HEK293 (cell line): Measurements from ENCODE around the gene TAF1B.

Experiments used
- CTCF ChIA-PET: fragments of 350-600 bp; formaldehyde crosslinking; extraction: SDS; loops from one replicate; lab custom pipeline; 2021; ENCODE audit warnings: antibody characterized with exemption; lab: Yijun Ruan, JAX
- POLR2A ChIA-PET: fragments of 300-600 bp; formaldehyde crosslinking; extraction: SDS; loops from one replicate; lab custom pipeline; 2020; ENCODE audit warnings: antibody characterized with exemption, inconsistent platforms; lab: Yijun Ruan, JAX
- H3K27ac ChIP-seq: fragments of 200-500 bp; sonication (Bioruptor generic); 2 replicates; pipeline ENCODE4 v1.5.1; 2014; ENCODE audit warnings: low read depth, low read length, control low read depth, inconsistent platforms; ENCODE audit errors: extremely low read depth
- H3K36me3 ChIP-seq, 2 experiments: fragments of 200-500 bp in 1 of 2; sonication (Bioruptor generic) in 1 of 2; 1 replicate in 1 of 2; 2 replicates in 1 of 2; pipeline ENCODE4 v1.5.1; 2014 to 2017; ENCODE audit warnings: inconsistent platforms in 2 of 2, low read length in 2 of 2; ENCODE audit not compliant: control insufficient read depth in 2 of 2, insufficient read depth in 1 of 2
- H3K4me1 ChIP-seq: fragments of 200-500 bp; sonication (Bioruptor generic); 2 replicates; pipeline ENCODE4 v1.5.1; 2014; ENCODE audit warnings: mild to moderate bottlenecking, low read length, inconsistent platforms; ENCODE audit not compliant: control insufficient read depth, insufficient read depth
- H3K4me3 ChIP-seq: 2 replicates; pipeline ENCODE4 v1.5.1; 2011; ENCODE audit warnings: low read depth, mild to moderate bottlenecking, control low read depth, low read length, moderate library complexity
- H3K9me3 ChIP-seq: fragments of 200-500 bp; sonication (Bioruptor generic); 2 replicates; pipeline ENCODE4 v1.5.1; 2014; ENCODE audit warnings: low read depth, low read length, inconsistent platforms; ENCODE audit not compliant: control insufficient read depth, insufficient read depth
- CTCF ChIP-seq: fragments of 450-650 bp; formaldehyde crosslinking; IDR thresholded peaks from 2 replicates; pipeline ENCODE4 v1.5.1; 2016; ENCODE audit warnings: missing biosample characterization, missing genetic modification characterization
- EGR2 ChIP-seq: fragments of 450-650 bp; formaldehyde crosslinking; IDR thresholded peaks from 2 replicates; pipeline ENCODE4 v1.5.1; 2016; ENCODE audit warnings: low read depth, missing biosample characterization, missing genetic modification characterization
- HOXD13 ChIP-seq: sonication (generic); formaldehyde crosslinking; IDR thresholded peaks from 2 replicates; pipeline ENCODE4 v1.8.0; 2022; ENCODE audit warnings: missing genetic modification reagents, borderline replicate concordance
- INSM2 ChIP-seq: fragments of 450-650 bp; formaldehyde crosslinking; IDR thresholded peaks from 2 replicates; pipeline ENCODE4 v1.5.1; 2016; ENCODE audit warnings: missing biosample characterization, missing genetic modification characterization
- KLF7 ChIP-seq: fragments of 450-650 bp; formaldehyde crosslinking; IDR thresholded peaks from 2 replicates; pipeline ENCODE4 v1.5.1; 2016; ENCODE audit warnings: missing biosample characterization, missing genetic modification characterization, borderline replicate concordance
- SETDB1 ChIP-seq: IDR thresholded peaks from one replicate; pipeline ENCODE4 v1.6.1; 2017; ENCODE audit warnings: mild to moderate bottlenecking, low read length, moderate library complexity, mixed read lengths; ENCODE audit not compliant: insufficient read length
- SP7 ChIP-seq: fragments of 450-650 bp; formaldehyde crosslinking; IDR thresholded peaks from 2 replicates; pipeline ENCODE4 v1.5.1; 2016; ENCODE audit warnings: missing biosample characterization, missing genetic modification characterization
- TRIM28 ChIP-seq: IDR thresholded peaks from 2 replicates; pipeline ENCODE4 v1.6.1; 2011; ENCODE audit warnings: low read length, control low read depth, borderline replicate concordance
- TSHZ1 ChIP-seq: fragments of 450-650 bp; formaldehyde crosslinking; IDR thresholded peaks from 2 replicates; pipeline ENCODE4 v1.5.1; 2016; ENCODE audit warnings: missing biosample characterization, missing genetic modification characterization, borderline replicate concordance
- ZBTB17 ChIP-seq: fragments of 450-650 bp; formaldehyde crosslinking; IDR thresholded peaks from 2 replicates; pipeline ENCODE4 v1.5.1; 2016; ENCODE audit warnings: missing biosample characterization, missing genetic modification characterization
- ZBTB20 ChIP-seq: fragments of 450-650 bp; formaldehyde crosslinking; IDR thresholded peaks from 2 replicates; pipeline ENCODE4 v1.5.1; 2016; ENCODE audit warnings: missing biosample characterization, missing genetic modification characterization
- ZEB2 ChIP-seq: fragments of 450-650 bp; formaldehyde crosslinking; IDR thresholded peaks from 2 replicates; pipeline ENCODE4 v1.5.1; 2016; ENCODE audit warnings: missing biosample characterization, missing genetic modification characterization
- ZFP41 ChIP-seq: fragments of 450-650 bp; formaldehyde crosslinking; IDR thresholded peaks from 2 replicates; pipeline ENCODE4 v1.5.1; 2016; ENCODE audit warnings: missing biosample characterization, missing genetic modification characterization, borderline replicate concordance
- ZFP69B ChIP-seq: fragments of 450-650 bp; formaldehyde crosslinking; IDR thresholded peaks from 2 replicates; pipeline ENCODE4 v1.5.1; 2016; ENCODE audit warnings: missing biosample characterization, missing genetic modification characterization
- ZIC2 ChIP-seq: fragments of 450-650 bp; formaldehyde crosslinking; IDR thresholded peaks from 2 replicates; pipeline ENCODE4 v1.5.1; 2016; ENCODE audit warnings: missing biosample characterization, missing genetic modification characterization
- ZNF10 ChIP-seq: fragments of 450-650 bp; formaldehyde crosslinking; IDR thresholded peaks from 2 replicates; pipeline ENCODE4 v1.5.1; 2017; ENCODE audit warnings: missing biosample characterization, missing genetic modification characterization
- ZNF133 ChIP-seq: fragments of 450-650 bp; formaldehyde crosslinking; IDR thresholded peaks from 2 replicates; pipeline ENCODE4 v1.5.1; 2016; ENCODE audit warnings: missing biosample characterization, missing genetic modification characterization
- ZNF184 ChIP-seq: fragments of 450-650 bp; IDR thresholded peaks from 2 replicates; pipeline ENCODE4 v1.5.1; 2018; ENCODE audit warnings: missing biosample characterization, mild to moderate bottlenecking, missing genetic modification characterization
- ZNF211 ChIP-seq: fragments of 450-650 bp; formaldehyde crosslinking; IDR thresholded peaks from 2 replicates; pipeline ENCODE4 v1.5.1; 2016; ENCODE audit warnings: low read depth, missing biosample characterization, missing genetic modification characterization
- ZNF23 ChIP-seq: fragments of 450-650 bp; formaldehyde crosslinking; IDR thresholded peaks from 2 replicates; pipeline ENCODE4 v1.5.1; 2016; ENCODE audit warnings: missing biosample characterization, missing genetic modification characterization, borderline replicate concordance
- ZNF280D ChIP-seq: fragments of 450-650 bp; formaldehyde crosslinking; IDR thresholded peaks from 2 replicates; pipeline ENCODE4 v1.5.1; 2016; ENCODE audit warnings: missing biosample characterization, missing genetic modification characterization
- ZNF366 ChIP-seq: fragments of 450-650 bp; formaldehyde crosslinking; conservative IDR thresholded peaks from 2 replicates; pipeline ENCODE4 v1.5.1; 2016; ENCODE audit warnings: missing biosample characterization, missing genetic modification characterization
- ZNF514 ChIP-seq: fragments of 450-650 bp; formaldehyde crosslinking; IDR thresholded peaks from 2 replicates; pipeline ENCODE4 v1.5.1; 2016; ENCODE audit warnings: missing biosample characterization, missing genetic modification characterization
- ZNF521 ChIP-seq: fragments of 450-650 bp; formaldehyde crosslinking; IDR thresholded peaks from 2 replicates; pipeline ENCODE4 v1.5.1; 2017; ENCODE audit warnings: missing biosample characterization, mild to moderate bottlenecking, missing genetic modification characterization
- ZNF660 ChIP-seq: fragments of 450-650 bp; IDR thresholded peaks from 2 replicates; pipeline ENCODE4 v1.5.1; 2018; ENCODE audit warnings: missing biosample characterization, mild to moderate bottlenecking, missing genetic modification characterization
- ZSCAN23 ChIP-seq: fragments of 450-650 bp; formaldehyde crosslinking; IDR thresholded peaks from 2 replicates; pipeline ENCODE4 v1.5.1; 2016; ENCODE audit warnings: missing biosample characterization, missing genetic modification characterization

The TAF1B gene

GRCh38 chr2:9975328-9975727, 132.1 kb downstream of the TAF1B start (continued):
- no peak for TF ChIP-seq CTCF (tag by site-specific recombination)

GRCh38 chr2:9975805-9976447, 132.7 kb downstream of the TAF1B start:
- no peaks in the 10 kb centered on the region for H3K9me3 ChIP-seq
- ChIA-PET CTCF (interaction anchor here (0.6 to 1.5 kb wide), 4 partner anchors 9 to 177 kb away, joined by 3 to 6 read pairs (median 3); no protein-coding TSS in a partner anchor), POLR2A (no interaction called here)
- H3K4me1 ChIP-seq = peaks cover 6% of the 10 kb centered on the region; the same call in 1 of the 2 replicates
- H3K27ac ChIP-seq = no peak overlapping the region
- peaks cover 10 to 23% of the 10 kb centered on the region in 2 experiments for H3K36me3 ChIP-seq
- no peak overlapping the region for H3K4me3 ChIP-seq
- TF ChIP-seq ZBTB17 (tag by site-specific recombination) (peak; percentile 75), ZNF10 (peak; percentile 60; the same call in 1 of the 2 replicates), ZBTB20 (tag by site-specific recombination) (0 out of 2 replicates have a peak, but pooled peaks have one; percentile 28), INSM2 (tag by site-specific recombination) (peak; percentile 68; the same call in 1 of the 2 replicates), TSHZ1 (tag by site-specific recombination) (no peak), ZSCAN23 (tag by site-specific recombination) (no peak), ZNF280D (tag by site-specific recombination) (no peak), SETDB1 (no peak), EGR2 (tag by site-specific recombination) (peak; percentile 54), SP7 (peak; percentile 73), ZNF133 (tag by site-specific recombination) (no peak), ZEB2 (tag by site-specific recombination) (peak; percentile 82), ZNF366 (peak; percentile 86), ZIC2 (no peak), TRIM28 (no peak), ZNF660 (tag by site-specific recombination) (0 out of 2 replicates have a peak, but pooled peaks have one; percentile 68), ZNF514 (tag by site-specific recombination) (no peak), KLF7 (tag by site-specific recombination) (no peak), ZNF23 (no peak), ZNF211 (tag by site-specific recombination) (no peak), HOXD13 (CRISPR knock-in tag) (no peak), ZNF184 (peak; percentile 85), ZFP69B (tag by site-specific recombination) (peak; percentile 69; the same call in 1 of the 2 replicates), ZNF521 (no peak), ZFP41 (tag by site-specific recombination) (no peak)
